SU-DHL-6 (cell line): Measurements from ENCODE around the gene DAPK1.

Experiments
- CTCF ChIP-seq: fragments of 200-600 bp; sonication (generic); IDR thresholded peaks from one replicate; pipeline ENCODE4 v1.5.1; 2017; ENCODE audit warnings: antibody characterized with exemption, mild to moderate bottlenecking, low read length, moderate library complexity; ENCODE audit not compliant: insufficient read depth, poor library complexity, severe bottlenecking
- EZH2phosphoT487 ChIP-seq: fragments of 200-600 bp; sonication (generic), shearing (Covaris generic); conservative IDR thresholded peaks from 2 replicates; pipeline ENCODE4 v1.6.1; 2018; ENCODE audit warnings: mild to moderate bottlenecking, antibody characterized with exemption, low read length, moderate library complexity, mixed read lengths

GRCh38 chr9:87475463-87475862, 22.2 kb upstream of the DAPK1 start:
- TF ChIP-seq CTCF: no peak
- TF ChIP-seq EZH2phosphoT487: no peak
